GM12878 (cell line): ENCODE results near the gene NCAM1. TPM values are rescaled to one million over a fixed set of nuclear protein-coding genes. Genes with fewer than 3 reads are reported as not detected.

ENCODE experiments used
- ATAC-seq: fragments of 200-7000 bp; cut with Tn5 transposase; 3 replicates; pipeline ENCODE4 v1.9.1; 2020; ENCODE audit warnings: mild to moderate bottlenecking, moderate library complexity
- BruUV-seq: library from RNA; stranded (reverse); fragments of 400-500 nt; replicated peaks from 2 replicates; lab custom pipeline; 2021; lab: Mats Ljungman, UMichigan
- CTCF ChIA-PET: fragments of 300-600 bp; sonication (Branson Sonifier 250); formaldehyde crosslinking; extraction: SDS; loops from one replicate; lab custom pipeline; 2021; ENCODE audit warnings: inconsistent platforms; lab: Yijun Ruan, JAX
- POLR2A ChIA-PET: fragments of 350-600 bp; formaldehyde crosslinking; extraction: SDS; loops from one replicate; lab custom pipeline; 2021; ENCODE audit warnings: inconsistent platforms; lab: Charles Lee
- RAD21 ChIA-PET: fragments of 300-600 bp; sonication (Branson Sonifier 250); formaldehyde crosslinking; loops from one replicate; lab custom pipeline; 2023; ENCODE audit warnings: antibody characterized with exemption; ENCODE audit not compliant: unreplicated experiment; lab: Charles Lee
- SMC1A ChIA-PET: fragments of 300-600 bp; sonication (Branson Sonifier 250); formaldehyde crosslinking; loops from one replicate; lab custom pipeline; 2023; ENCODE audit not compliant: unreplicated experiment, uncharacterized antibody; lab: Charles Lee
- DNase-seq: peaks from one replicate; pipeline ENCODE4 v3.0.0-alpha.2; 2011; ENCODE audit warnings: low read depth, low spot score
- FAIRE-seq: peaks from 3 replicates; lab custom pipeline; 2011; peaks lifted over from hg19 to GRCh38; lab: Jason Lieb, UNC
- H2AFZ ChIP-seq: 2 replicates; pipeline ENCODE4 v1.6.0; 2011; ENCODE audit warnings: low read depth, low read length, control low read depth; ENCODE audit not compliant: control insufficient read depth
- H3K27ac ChIP-seq: 2 replicates; pipeline ENCODE4 v1.5.1; 2011; ENCODE audit warnings: control low read depth; ENCODE audit not compliant: control insufficient read depth, insufficient read depth
- H3K27me3 ChIP-seq, 2 experiments: replicated peaks in 1 of 2; 2 replicates each; pipeline versions ENCODE4 v1.6.0 to v1.6.1; 2011; ENCODE audit warnings: low read length in 1 of 2; ENCODE audit not compliant: control insufficient read depth in 2 of 2, insufficient read depth in 2 of 2
- H3K36me3 ChIP-seq, 2 experiments: 2 replicates each; pipeline ENCODE4 v1.5.1; 2011; ENCODE audit warnings: low read length in 1 of 2; ENCODE audit not compliant: control insufficient read depth in 2 of 2, insufficient read depth in 2 of 2
- H3K4me1 ChIP-seq: 2 replicates; pipeline ENCODE4 v1.6.1; 2011; ENCODE audit warnings: mild to moderate bottlenecking, low read length, moderate library complexity, mixed read lengths; ENCODE audit not compliant: control insufficient read depth, insufficient read depth
- H3K4me2 ChIP-seq: 2 replicates; pipeline ENCODE4 v1.6.0; 2011; ENCODE audit warnings: control low read depth; ENCODE audit not compliant: control insufficient read depth, insufficient read depth
- H3K4me3 ChIP-seq: fragments of 200-600 bp; sonication (generic); 2 replicates; pipeline ENCODE4 v1.5.1; 2016
- H3K79me2 ChIP-seq: 2 replicates; pipeline ENCODE4 v1.6.0; 2011; ENCODE audit warnings: low read length; ENCODE audit not compliant: control insufficient read depth, insufficient read depth
- H3K9ac ChIP-seq: 2 replicates; pipeline ENCODE4 v1.8.0; 2011; ENCODE audit warnings: low read length, control low read depth, mixed read lengths; ENCODE audit not compliant: control insufficient read depth, insufficient read depth
- H3K9me3 ChIP-seq: replicated peaks from 3 replicates; pipeline ENCODE4 v1.5.1; 2011; ENCODE audit warnings: mild to moderate bottlenecking, low read length; ENCODE audit not compliant: control insufficient read depth, insufficient read depth
- H4K20me1 ChIP-seq: 2 replicates; pipeline ENCODE4 v1.6.0; 2011; ENCODE audit not compliant: control insufficient read depth, insufficient read depth
- BCLAF1 ChIP-seq: fragments of 450-650 bp; IDR thresholded peaks from 2 replicates; pipeline ENCODE4 v1.6.1; 2017; ENCODE audit warnings: antibody characterized with exemption, mild to moderate bottlenecking, moderate library complexity
- CEBPB ChIP-seq, 2 experiments: fragments of 150-350 bp in 1 of 2; IDR thresholded peaks; 2 replicates each; pipeline ENCODE4 v1.6.1; 2012 to 2014; ENCODE audit warnings: low read depth in 2 of 2, low read length in 2 of 2, borderline replicate concordance in 1 of 2, inconsistent platforms in 1 of 2
- HDAC2 ChIP-seq: fragments of 200-600 bp; sonication (generic); IDR thresholded peaks from 2 replicates; pipeline ENCODE4 v1.6.1; 2017
- MAX ChIP-seq: IDR thresholded peaks from 2 replicates; pipeline ENCODE4 v1.6.1; 2012; ENCODE audit warnings: low read depth, low read length, improper control_type of control experiment
- NFXL1 ChIP-seq: fragments of 450-650 bp; IDR thresholded peaks from 2 replicates; pipeline ENCODE4 v1.6.1; 2017; ENCODE audit warnings: antibody characterized with exemption, mild to moderate bottlenecking, borderline replicate concordance
- NRF1 ChIP-seq: conservative IDR thresholded peaks from 2 replicates; pipeline ENCODE4 v1.6.1; 2011; ENCODE audit warnings: mild to moderate bottlenecking, low read depth, low read length, improper control_type of control experiment
- RELA ChIP-seq: fragments of 450-650 bp; IDR thresholded peaks from 2 replicates; pipeline ENCODE4 v1.8.0; 2014; ENCODE audit warnings: borderline replicate concordance; ENCODE audit not compliant: partially characterized antibody
- STAT1 ChIP-seq: fragments of 450-650 bp; conservative IDR thresholded peaks from 2 replicates; pipeline ENCODE4 v1.6.1; 2014; ENCODE audit warnings: antibody characterized with exemption, mild to moderate bottlenecking
- STAT3 ChIP-seq: IDR thresholded peaks from 2 replicates; pipeline ENCODE4 v1.6.1; 2011; ENCODE audit warnings: low read depth, low read length, improper control_type of control experiment
- ZBTB4 ChIP-seq: fragments of 450-650 bp; formaldehyde crosslinking; IDR thresholded peaks from 2 replicates; pipeline ENCODE4 v1.4.0; 2022; ENCODE audit warnings: mild to moderate bottlenecking, moderate library complexity
- ZNF274 ChIP-seq: IDR thresholded peaks from one replicate; pipeline ENCODE4 v1.8.0; 2011; ENCODE audit not compliant: insufficient read length, insufficient read depth
- whole genome bisulfite sequencing: methylation state at CpG from one replicate; pipeline ENCODE4 v1.1.6; 2016; ENCODE audit warnings: low lambda C conversion rate; ENCODE audit not compliant: insufficient replicate concordance, insufficient coverage; ENCODE audit errors: missing lambda C conversion rate; 5-methylcytosine and 5-hydroxymethylcytosine counted together
- in situ Hi-C: fragments of 300-500 bp; cut with MboI; formaldehyde crosslinking; loops from 9 replicates; pipeline ENCODE4 v1.14.3; 2018; ENCODE audit warnings: mixed read lengths
- intact Hi-C: fragments of 100-400 bp; cut with micrococcal nuclease; formaldehyde crosslinking; loops from one replicate; pipeline ENCODE4 v1.14.2; 2022; ENCODE audit not compliant: unreplicated experiment
- polyA plus RNA-seq, 11 experiments: library from polyadenylated mRNA; depleted of rRNA in 4 of 11; unstranded in 6 of 11; stranded (reverse) in 5 of 11; fragments of >200 nt; fragmentation: Nextera tagmentation in 4 of 11; fragmentation: Illumina TruSeq in 1 of 11; extraction: Ambion mirVana in 4 of 11; extraction: Trizol in 1 of 11; gene quantifications; 1 replicate in 1 of 11; 2 replicates in 10 of 11; pipeline versions ENCODE4 v1.2.1 to v1.2.3, GENCODE V29; 2011 to 2016; ENCODE audit warnings: inconsistent platforms in 2 of 11, missing spikeins in 2 of 11, low read depth in 1 of 11
- total RNA-seq, 4 experiments: library from RNA; depleted of rRNA in 3 of 4; stranded (reverse); fragments of >200 nt in 3 of 4; fragmentation: Illumina TruSeq in 1 of 4; extraction: Trizol in 1 of 4; gene quantifications; 2 replicates each; pipeline versions ENCODE4 v1.2.1 to v1.2.3, GENCODE V29; 2013 to 2021
- TF ChIP-seq, protein P1 (sequence below): IDR thresholded peaks from 2 replicates; pipeline ENCODE4 v1.6.1; 2011; ENCODE audit warnings: low read depth, low read length, improper control_type of control experiment, borderline replicate concordance
- TF ChIP-seq, protein P2 (sequence below): fragments of 450-650 bp; IDR thresholded peaks from 2 replicates; pipeline ENCODE4 v1.6.1; 2016; ENCODE audit warnings: mild to moderate bottlenecking

NCAM1 gene
- total and polyA plus RNA-seq, 10 of the 15 experiments (the other 5 are each of a cell fraction or from before 2014, with no cell fraction given): 0.10 to 0.23 (median 0.11) TPM; not detected in 7

DNA sequence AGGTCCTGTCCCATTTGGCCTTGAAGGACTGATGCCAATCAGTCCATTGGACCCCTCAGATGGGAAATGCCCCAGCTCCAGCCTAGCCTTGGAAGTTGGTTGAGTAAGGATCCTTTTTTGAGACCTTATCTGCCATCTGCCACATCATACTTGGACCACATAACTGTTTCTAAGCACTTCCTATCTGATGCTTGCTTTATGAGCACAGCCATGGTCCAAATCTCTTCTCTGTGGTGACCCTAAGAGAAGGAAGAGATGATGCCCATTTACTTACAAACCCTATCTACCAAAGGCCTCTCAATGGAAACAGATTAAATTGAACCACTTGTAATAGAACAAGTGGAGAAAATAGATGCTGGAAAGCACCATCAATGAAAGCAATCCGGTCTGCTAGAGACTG lies 299.3 kb downstream of the NCAM1 start (continued):
- no peak for TF ChIP-seq ZBTB4 (CRISPR knock-in tag)
- TF ChIP-seq, all 136 proteins: peak for 0

- H3K4me2 ChIP-seq: no peak overlapping the region
- in situ Hi-C loops (no loop called here), intact Hi-C loops (no loop called here)
- 13% methylated on average over 10 of the region's 10 CpGs for WGBS
- DNase-seq: no peak
- no peaks in the 10 kb centered on the region for H4K20me1 ChIP-seq
- no peak for ATAC-seq
- H3K9me3 ChIP-seq: no peaks in the 10 kb centered on the region
- no TSS peak for BruUV-seq
- H3K79me2 ChIP-seq: no peaks in the 10 kb centered on the region
- ChIA-PET CTCF (no interaction called here), SMC1A (no interaction called here), RAD21 (no interaction called here), POLR2A (no interaction called here)
- H3K27ac ChIP-seq: no peak overlapping the region
- H3K4me1 ChIP-seq: no peaks in the 10 kb centered on the region
- H3K36me3 ChIP-seq: no peaks in the 10 kb centered on the region
- H2AFZ ChIP-seq: no peak overlapping the region
- no peak for FAIRE-seq
- no peak overlapping the region for H3K4me3 ChIP-seq
- no peak overlapping the region for H3K9ac ChIP-seq
- H3K27me3 ChIP-seq: peaks cover 5% of the 10 kb centered on the region in 2 experiments; a peak in 3 of 4 replicates
- TF ChIP-seq HDAC2 (no peak), STAT1 (no peak), STAT3 (no peak), ZNF274 (no peak), CEBPB (IDR thresholded peaks at IDR 0.05; ENCODE audit: borderline replicate concordance in 1 of 2, low read depth in 2 of 2, low read length in 2 of 2) (no peak), BCLAF1 (no peak), MAX (no peak), NRF1 (no peak), RELA (no peak), NFXL1 (no peak)
- TF ChIP-seq, protein P1, sequence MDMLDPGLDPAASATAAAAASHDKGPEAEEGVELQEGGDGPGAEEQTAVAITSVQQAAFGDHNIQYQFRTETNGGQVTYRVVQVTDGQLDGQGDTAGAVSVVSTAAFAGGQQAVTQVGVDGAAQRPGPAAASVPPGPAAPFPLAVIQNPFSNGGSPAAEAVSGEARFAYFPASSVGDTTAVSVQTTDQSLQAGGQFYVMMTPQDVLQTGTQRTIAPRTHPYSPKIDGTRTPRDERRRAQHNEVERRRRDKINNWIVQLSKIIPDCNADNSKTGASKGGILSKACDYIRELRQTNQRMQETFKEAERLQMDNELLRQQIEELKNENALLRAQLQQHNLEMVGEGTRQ: no peak
- TF ChIP-seq, protein P2, sequence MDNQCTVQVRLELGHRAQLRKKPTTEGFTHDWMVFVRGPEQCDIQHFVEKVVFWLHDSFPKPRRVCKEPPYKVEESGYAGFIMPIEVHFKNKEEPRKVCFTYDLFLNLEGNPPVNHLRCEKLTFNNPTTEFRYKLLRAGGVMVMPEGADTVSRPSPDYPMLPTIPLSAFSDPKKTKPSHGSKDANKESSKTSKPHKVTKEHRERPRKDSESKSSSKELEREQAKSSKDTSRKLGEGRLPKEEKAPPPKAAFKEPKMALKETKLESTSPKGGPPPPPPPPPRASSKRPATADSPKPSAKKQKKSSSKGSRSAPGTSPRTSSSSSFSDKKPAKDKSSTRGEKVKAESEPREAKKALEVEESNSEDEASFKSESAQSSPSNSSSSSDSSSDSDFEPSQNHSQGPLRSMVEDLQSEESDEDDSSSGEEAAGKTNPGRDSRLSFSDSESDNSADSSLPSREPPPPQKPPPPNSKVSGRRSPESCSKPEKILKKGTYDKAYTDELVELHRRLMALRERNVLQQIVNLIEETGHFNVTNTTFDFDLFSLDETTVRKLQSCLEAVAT: no peak
These were observed 300.7 kb downstream of the NCAM1 start for GRCh38 chr11:113261709-113262475.
